Ammon's horn (tissue), 1 donor: ENCODE measurements around the gene CARD14.

Source experiments
- DNase-seq: peaks from one replicate; pipeline ENCODE4 v3.0.0-alpha.2; 2016; ENCODE audit warnings: low spot score

CARD14 gene

GRCh38 chr17:80212511-80212910 is 42.7 kb downstream of the CARD14 start:
- no peak for DNase-seq

DNA sequence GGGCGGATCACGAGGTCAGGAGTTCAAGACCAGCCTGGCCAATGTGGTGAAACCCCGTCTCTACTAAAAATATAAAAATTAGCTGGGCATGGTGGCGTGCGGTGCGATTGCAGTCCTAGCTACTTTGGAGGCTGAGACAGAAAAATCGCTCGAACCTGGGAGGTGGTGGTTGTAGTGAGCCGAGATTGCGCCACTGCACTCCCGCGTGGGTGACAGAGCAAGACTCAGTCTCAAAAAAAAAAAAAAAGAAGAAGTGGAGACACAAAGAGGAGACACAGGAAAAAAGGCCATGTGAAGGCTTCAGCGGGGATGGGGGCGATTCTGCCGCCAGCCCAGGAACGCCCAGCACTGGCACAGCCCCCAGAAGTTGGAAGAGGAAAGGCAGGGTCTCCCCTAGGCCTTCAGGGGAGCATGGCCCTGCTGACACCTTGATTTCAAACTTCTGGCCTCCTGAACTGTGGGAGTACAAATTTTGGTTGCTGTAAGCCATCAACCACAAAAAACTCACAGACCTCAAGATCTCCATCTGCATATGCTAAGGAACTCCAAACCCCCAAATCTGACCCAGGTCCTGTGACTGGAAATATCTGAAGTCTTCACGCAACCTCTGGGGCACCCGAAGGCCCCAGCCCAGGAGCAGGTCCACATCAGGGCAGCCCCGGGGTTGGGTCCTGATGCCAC is 43.3 kb downstream of the CARD14 start:
- DNase-seq: no peak

GRCh38 chr17:80213643-80213975 is 43.8 kb downstream of the CARD14 start:
- DNase-seq: no peak

GRCh38 chr17:80214012-80214877 is 44.4 kb downstream of the CARD14 start:
- no peak for DNase-seq

DNA sequence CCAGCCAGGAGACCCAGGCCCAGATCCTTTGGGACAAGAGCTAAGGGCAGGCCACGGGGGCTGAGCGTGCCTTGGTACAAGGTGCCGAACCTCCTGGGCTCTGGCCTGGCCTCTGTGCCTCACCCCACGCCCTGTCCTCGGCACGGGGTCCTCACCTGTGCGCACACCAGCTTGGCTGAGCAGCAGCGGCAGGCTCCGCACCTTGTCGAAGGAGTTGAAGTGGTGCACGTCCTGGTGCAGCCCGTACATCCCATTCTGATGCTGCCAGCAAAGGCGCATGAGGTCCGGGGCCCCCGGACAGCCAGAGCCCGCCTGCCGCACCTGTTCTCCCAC is 45.0 kb downstream of the CARD14 start:
- DNase-seq: no peak

DNA sequence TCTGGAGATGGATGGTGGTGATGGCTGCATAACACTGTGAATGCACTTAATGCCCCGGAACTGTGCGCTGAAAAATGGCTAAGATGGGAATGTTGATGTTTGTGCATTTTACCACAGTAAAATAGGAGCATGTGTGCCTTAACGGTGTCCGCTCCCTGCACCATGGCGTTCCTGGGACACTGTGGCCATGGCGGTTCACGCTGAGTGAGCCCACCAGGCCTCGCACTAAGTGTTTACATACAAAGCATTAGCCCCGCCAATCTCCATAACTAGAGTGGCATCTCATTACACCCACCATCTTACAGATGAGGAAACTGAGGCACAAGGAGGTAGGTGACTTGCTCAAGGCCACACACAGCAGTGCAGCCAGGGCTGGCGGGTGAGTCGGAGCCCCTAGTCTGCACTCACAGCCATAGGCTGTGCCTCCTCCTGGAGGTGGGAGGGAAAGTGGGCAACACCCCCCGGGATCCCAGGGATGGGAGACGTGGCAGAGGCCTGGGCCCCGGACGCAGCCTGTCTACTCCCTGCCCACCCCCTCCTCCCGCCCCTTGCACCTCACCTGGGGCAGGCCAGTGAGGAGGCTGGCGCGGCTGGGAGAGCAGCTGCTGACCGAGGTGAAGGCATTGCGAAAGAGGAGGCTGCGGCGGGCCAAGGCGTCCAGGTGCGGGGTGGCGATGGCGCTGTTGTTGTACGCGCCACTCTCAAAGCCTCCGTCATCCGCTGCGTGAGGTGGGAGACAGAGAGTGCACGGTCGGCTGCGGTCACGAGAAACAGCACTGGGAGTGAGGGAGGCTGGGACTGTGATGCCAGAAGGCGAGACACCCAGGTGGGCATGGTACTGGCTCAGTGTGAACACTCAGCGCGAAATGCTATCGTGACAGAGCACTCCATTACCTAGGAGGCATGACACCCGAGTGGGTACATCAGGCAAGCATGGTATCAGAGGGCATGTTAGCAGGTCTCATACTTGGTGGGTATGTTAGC is 46.9 kb downstream of the CARD14 start:
- DNase-seq: no peak

- DNase-seq: no peak
These were observed 48.0 kb downstream of the CARD14 start for GRCh38 chr17:80217703-80218362.

DNA sequence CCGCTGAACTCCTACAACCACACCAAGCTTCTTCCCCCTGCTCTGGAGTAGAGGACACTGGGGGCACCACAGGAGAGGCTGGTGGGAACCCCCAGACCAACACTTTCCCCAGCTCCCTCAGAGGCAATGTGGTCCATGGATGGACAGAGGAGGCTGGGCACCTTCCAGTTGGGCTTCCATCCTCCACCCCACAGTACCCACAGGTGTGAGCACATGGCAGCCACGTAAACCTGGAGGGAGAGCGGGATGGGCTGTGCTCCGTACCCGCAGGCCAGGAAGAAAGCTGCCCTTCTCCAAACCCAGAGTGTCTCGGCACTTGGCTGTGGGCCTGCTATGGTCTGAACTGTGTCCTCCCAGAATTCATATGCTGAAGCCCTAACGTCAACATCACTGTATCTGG is 48.6 kb downstream of the CARD14 start:
- no peak for DNase-seq

GRCh38 chr17:80219013-80219762 is 49.4 kb downstream of the CARD14 start:
- DNase-seq: no peak

DNA sequence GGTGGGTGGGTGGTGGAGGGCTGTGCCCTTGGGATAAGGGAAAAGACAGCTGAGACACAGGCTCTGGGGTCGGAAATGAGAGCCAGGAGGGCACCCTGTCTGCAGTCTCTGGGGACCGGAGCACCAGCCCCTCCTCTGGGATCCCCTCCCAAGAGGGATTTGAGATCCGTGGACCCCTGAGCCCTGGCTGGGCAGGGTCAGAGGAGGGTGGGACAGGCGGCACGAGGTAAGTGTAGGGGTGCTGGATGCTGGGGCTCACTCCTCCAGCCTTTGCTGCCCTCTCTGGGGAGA is 49.9 kb downstream of the CARD14 start:
- DNase-seq: no peak

GRCh38 chr17:80220054-80220735 is 50.4 kb downstream of the CARD14 start, which contains the start of the genes SGSH and SLC26A11:
Gene SGSH (minus strand): TSS chr17:80220333. CDS start chr17:80220313, 20 bp downstream.
Gene SLC26A11 (plus strand): TSS chr17:80220427. CDS start chr17:80221561, 1,134 bp downstream.
- DNase-seq: peak; percentile 67

DNA sequence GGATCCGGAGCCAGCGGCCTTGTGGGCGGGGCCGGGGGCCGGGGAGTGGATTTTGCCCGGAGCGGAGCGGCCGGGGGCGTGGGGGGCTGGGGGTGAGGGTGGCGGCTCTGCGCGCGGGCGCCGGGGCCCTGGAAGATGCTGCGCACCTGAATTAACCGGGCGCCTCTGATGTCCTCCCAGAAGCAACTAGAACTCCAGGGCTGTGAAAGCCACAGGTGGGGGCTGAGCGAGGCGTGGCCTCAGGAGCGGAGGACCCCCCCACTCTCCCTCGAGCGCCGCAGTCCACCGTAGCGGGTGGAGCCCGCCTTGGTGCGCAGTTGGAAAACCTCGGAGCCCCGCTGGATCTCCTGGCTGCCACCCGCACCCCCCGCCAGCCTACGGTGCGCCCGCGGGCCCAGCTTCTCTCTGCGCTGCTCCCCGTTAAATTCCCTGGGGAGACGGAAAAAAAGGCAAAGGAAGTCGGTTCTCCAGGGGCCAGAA is 50.9 kb downstream of the CARD14 start:
- peak; percentile 44 for DNase-seq

- no peak for DNase-seq
These were observed 51.7 kb downstream of the CARD14 start for GRCh38 chr17:80221351-80222105.

DNA sequence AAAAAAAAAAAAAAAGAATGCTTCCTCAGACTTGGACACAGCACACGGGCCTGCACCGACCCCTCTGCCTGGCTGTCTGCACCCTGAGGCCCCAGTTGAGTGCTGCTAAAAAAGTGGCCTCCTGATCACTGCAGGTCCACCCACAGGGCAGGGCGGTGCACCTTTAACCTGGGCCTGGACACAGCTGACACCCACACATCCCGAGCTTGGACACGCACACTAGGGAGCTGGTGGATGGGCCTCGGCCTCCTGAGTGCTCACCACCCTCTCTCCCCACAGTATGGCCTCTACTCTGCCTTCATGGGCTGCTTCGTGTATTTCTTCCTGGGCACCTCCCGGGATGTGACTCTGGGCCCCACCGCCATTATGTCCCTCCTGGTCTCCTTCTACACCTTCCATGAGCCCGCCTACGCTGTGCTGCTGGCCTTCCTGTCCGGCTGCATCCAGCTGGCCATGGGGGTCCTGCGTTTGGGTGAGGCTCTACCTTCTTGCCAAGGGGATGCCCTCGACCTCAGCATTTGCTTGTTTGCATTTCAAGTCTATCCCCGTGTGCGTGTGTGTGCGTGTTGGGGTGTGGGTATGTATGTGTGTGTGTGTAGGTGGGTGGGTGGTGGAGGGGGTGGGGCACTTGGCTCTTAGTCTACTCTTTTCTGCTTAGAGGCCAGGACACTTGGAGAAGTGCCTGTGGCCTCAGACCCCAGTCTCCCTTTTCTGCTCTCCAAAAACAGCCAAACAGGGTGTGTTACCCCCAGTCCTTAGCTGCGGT is 52.7 kb downstream of the CARD14 start:
- no peak for DNase-seq

- no peak for DNase-seq
These were observed 53.4 kb downstream of the CARD14 start for GRCh38 chr17:80223142-80223815.

- no peak for DNase-seq
These were observed 54.1 kb downstream of the CARD14 start for GRCh38 chr17:80223838-80224497.

- DNase-seq: no peak
These were observed 54.9 kb downstream of the CARD14 start for GRCh38 chr17:80224683-80225082.

DNA sequence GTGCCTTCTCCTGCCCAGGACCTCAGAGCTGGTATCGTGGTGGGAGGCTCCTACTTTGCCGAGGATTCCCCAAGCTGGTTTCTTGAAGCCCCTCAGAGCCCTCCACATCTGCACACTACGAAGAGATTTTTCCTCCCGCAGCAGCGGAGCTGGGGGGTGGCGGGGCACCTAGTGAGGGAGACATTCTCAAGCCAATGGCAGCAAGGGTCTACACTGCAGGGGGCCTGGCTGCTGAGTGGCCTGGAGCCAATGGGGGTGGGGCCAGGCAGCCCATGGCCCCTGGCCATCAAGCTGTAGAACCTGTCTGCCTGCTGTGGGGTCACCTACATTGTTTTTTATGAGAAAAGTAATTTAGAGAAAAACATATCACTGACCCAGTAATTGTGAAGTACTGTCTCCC is 55.4 kb downstream of the CARD14 start:
- no peak for DNase-seq
